ENCODE results near the gene PSD4.

PSD4 gene

GRCh38 chr2:113136828-113137775 is 36.7 kb upstream of the PSD4 start:
- DNase-seq (ENCODE audit: low read depth): peak; percentile 73
- TF ChIP-seq, protein P1, sequence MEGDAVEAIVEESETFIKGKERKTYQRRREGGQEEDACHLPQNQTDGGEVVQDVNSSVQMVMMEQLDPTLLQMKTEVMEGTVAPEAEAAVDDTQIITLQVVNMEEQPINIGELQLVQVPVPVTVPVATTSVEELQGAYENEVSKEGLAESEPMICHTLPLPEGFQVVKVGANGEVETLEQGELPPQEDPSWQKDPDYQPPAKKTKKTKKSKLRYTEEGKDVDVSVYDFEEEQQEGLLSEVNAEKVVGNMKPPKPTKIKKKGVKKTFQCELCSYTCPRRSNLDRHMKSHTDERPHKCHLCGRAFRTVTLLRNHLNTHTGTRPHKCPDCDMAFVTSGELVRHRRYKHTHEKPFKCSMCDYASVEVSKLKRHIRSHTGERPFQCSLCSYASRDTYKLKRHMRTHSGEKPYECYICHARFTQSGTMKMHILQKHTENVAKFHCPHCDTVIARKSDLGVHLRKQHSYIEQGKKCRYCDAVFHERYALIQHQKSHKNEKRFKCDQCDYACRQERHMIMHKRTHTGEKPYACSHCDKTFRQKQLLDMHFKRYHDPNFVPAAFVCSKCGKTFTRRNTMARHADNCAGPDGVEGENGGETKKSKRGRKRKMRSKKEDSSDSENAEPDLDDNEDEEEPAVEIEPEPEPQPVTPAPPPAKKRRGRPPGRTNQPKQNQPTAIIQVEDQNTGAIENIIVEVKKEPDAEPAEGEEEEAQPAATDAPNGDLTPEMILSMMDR (conservative IDR thresholded peaks at IDR 0.05; ENCODE audit: low read depth, low read length): peak; percentile 78
- H3K4me3 ChIP-seq (ENCODE audit: low read depth, low read length): no peak overlapping the region

- DNase-seq (ENCODE audit: low read depth): no peak
- TF ChIP-seq, protein P1 (conservative IDR thresholded peaks at IDR 0.05; ENCODE audit: low read depth, low read length): no peak
- no peak overlapping the region for H3K4me3 ChIP-seq (ENCODE audit: low read depth, low read length)
Observed at GRCh38 chr2:113137827-113138226, 35.9 kb upstream of the PSD4 start.

- DNase-seq (ENCODE audit: low read depth): peak; percentile 85
- TF ChIP-seq, protein P1 (conservative IDR thresholded peaks at IDR 0.05; ENCODE audit: low read depth, low read length): peak; percentile 72
- H3K4me3 ChIP-seq (ENCODE audit: low read depth, low read length): no peak overlapping the region
Observed at GRCh38 chr2:113138428-113139322, 35.1 kb upstream of the PSD4 start.

DNA sequence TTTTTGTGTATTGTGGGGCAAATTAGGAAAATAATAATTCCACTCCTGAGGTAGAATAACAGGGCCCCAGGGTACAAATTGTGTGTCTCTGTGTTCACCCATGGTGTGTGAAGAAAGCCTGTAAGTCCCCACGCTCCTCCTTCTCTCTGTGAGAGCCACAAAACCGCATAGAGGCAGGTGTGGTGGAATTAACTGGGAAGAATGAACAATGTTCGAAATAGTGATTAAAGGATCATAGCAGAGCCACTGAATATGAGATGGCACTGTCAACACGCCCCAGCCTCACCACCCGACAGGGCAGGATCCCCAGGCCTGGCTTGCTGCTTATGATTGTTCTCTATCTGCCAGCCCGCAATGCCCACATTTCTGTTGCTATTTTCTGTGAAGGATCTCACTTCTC is 32.3 kb upstream of the PSD4 start:
- no peak for DNase-seq (ENCODE audit: low read depth)
- TF ChIP-seq, protein P1 (conservative IDR thresholded peaks at IDR 0.05; ENCODE audit: low read depth, low read length): no peak
- H3K4me3 ChIP-seq (ENCODE audit: low read depth, low read length): no peak overlapping the region

- TF ChIP-seq, protein P1 (conservative IDR thresholded peaks at IDR 0.05; ENCODE audit: low read depth, low read length): no peak
- DNase-seq (ENCODE audit: low read depth): no peak
Observed at GRCh38 chr2:113142290-113142689, 31.5 kb upstream of the PSD4 start.

GRCh38 chr2:113144259-113144658 is 29.5 kb upstream of the PSD4 start:
- no peak for DNase-seq (ENCODE audit: low read depth)
- TF ChIP-seq, protein P1 (conservative IDR thresholded peaks at IDR 0.05; ENCODE audit: low read depth, low read length): no peak
- H3K4me3 ChIP-seq (ENCODE audit: low read depth, low read length): no peak overlapping the region

More at GRCh38 chr2:113142290-113142689, 31.5 kb upstream of the PSD4 start:
- no peak overlapping the region for H3K4me3 ChIP-seq (ENCODE audit: low read depth, low read length)

Measured in choroid plexus epithelial cell (primary cell).